HepG2 (cell line): Measurements from ENCODE around the gene MRPL18. TPM values are rescaled to one million over a fixed set of nuclear protein-coding genes. Genes with fewer than 3 reads are reported as not detected.
A peak's percentile ranks its signal among the peaks of the same experiment; 100 is the strongest.

Experiments used
- BCL6 ChIP-seq: IDR thresholded peaks from 2 replicates; pipeline ENCODE4 v1.6.1; 2016; ENCODE audit warnings: missing genetic modification reagents, missing compliant biosample characterization
- EEA1 ChIP-seq: sonication (generic); formaldehyde crosslinking; IDR thresholded peaks from 2 replicates; pipeline ENCODE4 v1.5.1; 2020; ENCODE audit warnings: mild to moderate bottlenecking, missing genetic modification reagents, borderline replicate concordance
- ELF1 ChIP-seq: sonication (generic); formaldehyde crosslinking; IDR thresholded peaks from 2 replicates; pipeline ENCODE4 v1.4.0; 2020; ENCODE audit warnings: missing genetic modification reagents
- FOXJ3 ChIP-seq: sonication (generic); formaldehyde crosslinking; IDR thresholded peaks from 2 replicates; pipeline ENCODE4 v1.4.0; 2020; ENCODE audit warnings: missing genetic modification reagents, mild to moderate bottlenecking, borderline replicate concordance
- FOXP1 ChIP-seq, 2 experiments: fragments of 450-650 bp in 1 of 2; IDR thresholded peaks; 2 replicates each; pipeline ENCODE4 v1.6.1; 2017 to 2018; ENCODE audit warnings: antibody characterized with exemption in 1 of 2
- GABPB1 ChIP-seq: IDR thresholded peaks from 2 replicates; pipeline ENCODE4 v1.6.1; 2016; ENCODE audit warnings: mild to moderate bottlenecking, missing genetic modification reagents, moderate library complexity, missing compliant biosample characterization
- HINFP ChIP-seq: sonication (generic); formaldehyde crosslinking; IDR thresholded peaks from 2 replicates; pipeline ENCODE4 v1.4.0; 2020; ENCODE audit warnings: low read depth, mild to moderate bottlenecking, missing genetic modification reagents
- HMG20B ChIP-seq: conservative IDR thresholded peaks from 2 replicates; pipeline ENCODE4 v1.6.1; 2016; ENCODE audit warnings: missing genetic modification reagents, missing compliant biosample characterization
- HNF4A ChIP-seq: sonication (generic); formaldehyde crosslinking; IDR thresholded peaks from 2 replicates; pipeline ENCODE4 v1.4.0; 2020; ENCODE audit warnings: missing genetic modification reagents
- JARID2 ChIP-seq: sonication (generic); formaldehyde crosslinking; IDR thresholded peaks from 2 replicates; pipeline ENCODE4 v1.8.1; 2023; ENCODE audit warnings: missing genetic modification reagents, inconsistent platforms; ENCODE audit not compliant: insufficient replicate concordance
- KDM2A ChIP-seq: sonication (generic); formaldehyde crosslinking; IDR thresholded peaks from 2 replicates; pipeline ENCODE4 v1.4.0; 2020; ENCODE audit warnings: low read depth, missing genetic modification reagents, borderline replicate concordance
- KLF9 ChIP-seq: IDR thresholded peaks from 2 replicates; pipeline ENCODE4 v1.6.1; 2016; ENCODE audit warnings: low read depth
- MIER3 ChIP-seq: IDR thresholded peaks from 2 replicates; pipeline ENCODE4 v1.6.1; 2016; ENCODE audit warnings: missing compliant biosample characterization, borderline replicate concordance
- MNT ChIP-seq: fragments of 450-650 bp; IDR thresholded peaks from 2 replicates; pipeline ENCODE4 v1.6.1; 2016
- MXI1 ChIP-seq: IDR thresholded peaks from 3 replicates; pipeline ENCODE4 v1.6.1; 2012; ENCODE audit warnings: low read depth, low read length, inconsistent platforms, borderline replicate concordance
- PCBP2 ChIP-seq: fragments of 200-400 bp; formaldehyde crosslinking; optimal IDR thresholded peaks from 2 replicates; pipeline ENCODE3; 2018; ENCODE audit warnings: low read length, low read depth; ENCODE audit not compliant: poor library complexity, severe bottlenecking
- PRMT3 ChIP-seq: sonication (generic); formaldehyde crosslinking; IDR thresholded peaks from 2 replicates; pipeline ENCODE4 v1.8.1; 2022; ENCODE audit warnings: low read depth, mild to moderate bottlenecking, moderate library complexity, missing genetic modification reagents, borderline replicate concordance
- PTBP1 ChIP-seq: fragments of 200-400 bp; formaldehyde crosslinking; IDR thresholded peaks from 2 replicates; pipeline ENCODE4 v1.6.1; 2018; ENCODE audit warnings: low read length, low read depth; ENCODE audit not compliant: poor library complexity, severe bottlenecking
- SNAI1 ChIP-seq: sonication (generic); formaldehyde crosslinking; IDR thresholded peaks from 2 replicates; pipeline ENCODE4 v1.5.0; 2020; ENCODE audit warnings: mild to moderate bottlenecking, missing genetic modification reagents, borderline replicate concordance
- TERF1 ChIP-seq: sonication (generic); formaldehyde crosslinking; IDR thresholded peaks from 2 replicates; pipeline ENCODE4 v1.8.0; 2022; ENCODE audit warnings: mild to moderate bottlenecking, missing genetic modification reagents, moderate library complexity
- ZBTB1 ChIP-seq: sonication (generic); formaldehyde crosslinking; IDR thresholded peaks from 2 replicates; pipeline ENCODE4 v1.4.0; 2020; ENCODE audit warnings: missing genetic modification reagents, borderline replicate concordance
- ZNF329 ChIP-seq: sonication (generic); formaldehyde crosslinking; IDR thresholded peaks from 2 replicates; pipeline ENCODE4 v1.9.0; 2021; ENCODE audit warnings: low read depth, mild to moderate bottlenecking, missing genetic modification reagents
- ZNF740 ChIP-seq: sonication (generic); formaldehyde crosslinking; IDR thresholded peaks from 2 replicates; pipeline ENCODE4 v1.4.0; 2020; ENCODE audit warnings: missing genetic modification reagents
- ZNF841 ChIP-seq: sonication (generic); formaldehyde crosslinking; IDR thresholded peaks from 2 replicates; pipeline ENCODE4 v1.8.1; 2023; ENCODE audit warnings: missing genetic modification reagents, borderline replicate concordance
- ZNF878 ChIP-seq: sonication (generic); formaldehyde crosslinking; IDR thresholded peaks from 2 replicates; pipeline ENCODE4 v1.8.1; 2023; ENCODE audit warnings: mild to moderate bottlenecking, missing genetic modification reagents, moderate library complexity
- polyA plus RNA-seq, 8 experiments: library from polyadenylated mRNA; depleted of rRNA in 3 of 8; stranded (reverse) in 7 of 8; unstranded in 1 of 8; fragments of >200 nt; fragmentation: Illumina TruSeq in 4 of 8; extraction: Trizol in 4 of 8; gene quantifications; 2 replicates each; pipeline versions ENCODE4 v1.2.1 to v1.2.3, GENCODE V29; 2011 to 2016; ENCODE audit warnings: low read depth in 4 of 8, missing spikeins in 1 of 8, mixed read lengths in 1 of 8; ENCODE audit not compliant: insufficient read depth in 1 of 8
- total RNA-seq, 5 experiments: library from RNA; depleted of rRNA; stranded (reverse); fragments of >200 nt; fragmentation: Illumina TruSeq; extraction: Trizol; gene quantifications; 2 replicates each; pipeline ENCODE4 v1.2.3, GENCODE V29; 2016; ENCODE audit warnings: low read depth in 1 of 5

Gene MRPL18
- total and polyA plus RNA-seq, 2 of the 13 experiments (the other 11 are each of a cell fraction or from before 2014, with no cell fraction given), result 85.6 to 176 TPM

- peak; percentile 60; the same call in 1 of the 2 replicates for TF ChIP-seq MNT
- peak; percentile 90 for TF ChIP-seq GABPB1 (CRISPR knock-in tag)
- no peak for TF ChIP-seq PCBP2
- no peak for TF ChIP-seq ZBTB1 (CRISPR knock-in tag)
- no peak for TF ChIP-seq JARID2
- no peak for TF ChIP-seq HNF4A
- TF ChIP-seq PTBP1, result no peak
- no peak for TF ChIP-seq KLF9
- TF ChIP-seq MXI1, result peak; percentile 66; the same call in 1 of the 3 replicates
- TF ChIP-seq PRMT3 (CRISPR knock-in tag), result no peak
- TF ChIP-seq ZNF878, result peak; percentile 78; the same call in 1 of the 2 replicates
- TF ChIP-seq ZNF329 (CRISPR knock-in tag), result no peak
- peak; percentile 63; the same call in 1 of the 2 replicates for TF ChIP-seq EEA1 (CRISPR knock-in tag)
- no peak for TF ChIP-seq FOXP1 (IDR thresholded peaks at IDR 0.05)
- no peak for TF ChIP-seq FOXP1 (CRISPR knock-in tag; IDR thresholded peaks at IDR 0.05)
- no peak for TF ChIP-seq MIER3 (CRISPR knock-in tag)
- peak; percentile 47; the same call in 1 of the 2 replicates for TF ChIP-seq FOXJ3 (CRISPR knock-in tag)
- 0 out of 2 replicates have a peak, but pooled peaks have one; percentile 18 for TF ChIP-seq ZNF740 (CRISPR knock-in tag)
- TF ChIP-seq KDM2A (CRISPR knock-in tag), result peak; percentile 59; the same call in 1 of the 2 replicates
- no peak for TF ChIP-seq ZNF841 (CRISPR knock-in tag)
- no peak for TF ChIP-seq HMG20B
- no peak for TF ChIP-seq HINFP (CRISPR knock-in tag)
- peak; percentile 98 for TF ChIP-seq ELF1
- 0 out of 2 replicates have a peak, but pooled peaks have one; percentile 8 for TF ChIP-seq BCL6 (CRISPR knock-in tag)
- no peak for TF ChIP-seq SNAI1 (CRISPR knock-in tag)
- TF ChIP-seq TERF1 (CRISPR knock-in tag), result no peak
Observed at GRCh38 chr6:159790149-159790955, at the start of gene MRPL18 (continued).
